Coronary artery (tissue), 2 donors: ENCODE results near the gene GON4L.
"Not testable (repeated sequence)": the region's sequence is repeated elsewhere in the genome, so short reads cannot be mapped to it uniquely, and the experiment has no call there.

Experiments
- DNase-seq: peaks from one replicate; pipeline ENCODE4 v3.0.0-alpha.2; 2017; ENCODE audit warnings: low spot score
- H3K27ac ChIP-seq, 2 donors: fragments of 200-600 bp; sonication (generic); one replicate each; pipeline ENCODE4 v1.5.1; 2016 to 2019
- H3K4me3 ChIP-seq: fragments of 200-600 bp; sonication (generic); 2 replicates; pipeline ENCODE4 v1.5.1; 2016; ENCODE audit warnings: mild to moderate bottlenecking, moderate library complexity
- CTCF ChIP-seq: fragments of 200-600 bp; sonication (generic); IDR thresholded peaks from one replicate; pipeline ENCODE4 v1.5.1; 2019; ENCODE audit warnings: antibody characterized with exemption

The GON4L gene

DNA sequence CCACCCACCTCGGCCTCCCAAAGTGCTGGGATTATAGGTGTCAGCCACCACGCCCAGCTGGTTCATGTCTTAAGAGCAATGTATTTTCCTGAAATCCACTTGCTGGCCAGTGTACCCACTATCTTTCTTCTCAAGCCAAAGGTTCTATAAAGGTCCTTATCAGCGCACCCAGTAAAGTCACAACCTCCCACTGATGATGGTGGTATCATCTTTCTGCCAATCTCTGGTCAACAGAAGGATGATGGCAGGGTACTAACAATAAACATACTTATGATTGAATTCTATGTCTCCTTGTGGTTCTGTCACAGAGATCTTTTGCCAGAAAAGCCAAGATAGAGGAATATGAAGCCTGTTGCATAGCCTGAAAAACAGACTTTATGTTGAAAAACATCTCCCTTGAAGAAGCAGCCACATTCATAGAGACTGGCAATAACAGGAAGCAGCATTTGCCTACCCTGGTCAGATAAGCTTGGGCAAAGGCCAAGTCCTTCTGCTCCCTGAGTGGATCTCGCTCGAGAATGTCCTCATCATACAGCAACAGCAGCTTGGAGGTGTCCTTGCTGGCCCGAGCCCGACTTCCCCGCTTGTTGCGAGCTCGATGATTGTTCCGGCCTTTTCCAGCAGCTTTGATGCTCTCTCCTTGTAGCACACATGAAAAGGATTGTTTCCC is 95.1 kb downstream of the GON4L start:
- TF ChIP-seq CTCF, result no peak
- DNase-seq, result no peak

DNA sequence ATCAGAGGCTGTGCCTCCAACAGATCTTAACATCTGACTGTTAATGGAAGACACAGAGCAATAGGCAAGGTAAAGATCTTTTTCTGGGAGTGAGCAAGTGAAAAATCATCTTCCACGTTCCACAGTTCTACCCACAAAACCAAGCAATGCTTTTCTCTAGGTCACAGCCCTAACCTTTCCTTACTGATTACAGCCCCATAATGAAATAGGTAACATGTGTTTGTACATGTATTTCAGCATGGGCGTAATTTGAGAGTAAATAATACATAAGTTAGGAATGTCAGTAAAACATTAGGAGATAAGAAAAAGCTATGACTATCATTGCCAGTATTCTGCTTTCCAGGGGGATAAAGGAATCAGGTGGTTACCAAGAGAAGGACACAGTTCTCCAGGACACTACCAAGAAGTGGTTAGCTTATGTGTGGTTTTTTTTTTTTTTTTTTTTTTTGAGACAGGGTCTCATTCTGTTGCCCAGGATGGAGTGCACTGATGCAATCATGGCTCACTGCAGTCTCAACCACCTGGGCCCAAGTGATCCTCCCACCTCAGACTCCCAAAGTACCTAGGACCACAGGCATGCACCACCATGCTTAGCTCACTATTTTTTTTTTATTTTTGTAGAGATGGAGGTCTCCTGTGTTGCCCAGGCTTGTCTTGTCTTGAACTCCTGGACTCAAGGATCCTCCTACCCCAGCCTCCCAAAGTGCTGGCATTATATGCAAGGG is 96.1 kb downstream of the GON4L start:
- Histone ChIP-seq H3K4me3 (no peak overlapping the region), H3K27ac (no peak overlapping the region)
- TF ChIP-seq CTCF, result no peak
- no peak for DNase-seq

More for the DNA sequence above, 95.1 kb downstream of the GON4L start:
- Histone ChIP-seq H3K4me3 (no peak overlapping the region), H3K27ac (no peak overlapping the region)

DNA sequence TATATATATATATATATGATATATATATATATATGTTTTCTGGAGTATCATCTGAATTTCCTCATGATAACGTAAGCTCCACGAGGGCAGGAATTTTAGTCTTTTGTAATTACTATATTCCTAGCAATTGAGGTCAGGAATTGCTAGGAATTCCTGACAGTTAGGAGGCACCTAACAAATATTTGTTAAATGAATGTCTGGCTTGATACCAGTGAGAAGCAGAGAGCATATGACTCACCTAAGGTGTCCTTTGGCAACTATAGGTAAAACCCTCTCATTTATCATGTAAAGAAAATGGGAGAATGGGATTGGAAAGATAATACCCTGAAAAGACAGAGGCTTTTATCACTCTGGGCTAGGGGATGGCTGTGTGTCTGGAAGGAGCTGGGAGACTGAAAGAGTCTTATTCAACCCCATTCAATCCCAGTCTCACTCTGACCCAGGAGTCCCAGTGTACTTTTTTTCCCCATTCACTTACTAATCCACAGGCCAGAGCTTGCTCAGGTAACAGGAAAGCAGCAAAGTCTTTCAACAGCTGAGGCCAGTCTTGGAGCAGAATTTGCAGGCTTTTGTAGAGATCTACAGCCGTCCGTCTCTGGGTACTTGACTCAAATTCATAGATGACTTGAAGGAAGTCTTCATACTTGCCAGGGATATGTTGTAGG is 96.9 kb downstream of the GON4L start:
- TF ChIP-seq CTCF, result no peak
- Histone ChIP-seq H3K27ac (no peak overlapping the region), H3K4me3 (no peak overlapping the region)
- no peak for DNase-seq

DNA sequence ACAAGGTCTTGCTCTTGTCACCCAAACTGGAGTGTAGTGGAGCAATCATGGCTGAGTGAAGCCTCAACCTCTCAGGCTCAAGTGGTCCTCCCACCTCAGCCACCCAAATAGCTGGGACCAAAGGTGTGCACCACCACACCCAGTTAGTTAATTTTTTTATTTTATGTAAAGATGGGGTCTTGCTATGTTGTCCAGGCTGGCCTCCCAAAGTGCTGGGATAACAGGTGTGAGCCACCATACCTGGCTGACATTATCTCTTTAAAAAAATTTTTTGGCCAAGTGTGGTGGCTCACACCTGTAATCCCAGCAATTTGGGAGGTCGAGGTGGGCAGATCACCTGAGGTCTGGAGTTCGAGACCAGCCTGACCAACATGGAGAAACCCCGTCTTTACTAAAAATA is 98.0 kb downstream of the GON4L start:
- H3K4me3 ChIP-seq, H3K27ac ChIP-seq, DNase-seq: not testable (repeated sequence)

DNA sequence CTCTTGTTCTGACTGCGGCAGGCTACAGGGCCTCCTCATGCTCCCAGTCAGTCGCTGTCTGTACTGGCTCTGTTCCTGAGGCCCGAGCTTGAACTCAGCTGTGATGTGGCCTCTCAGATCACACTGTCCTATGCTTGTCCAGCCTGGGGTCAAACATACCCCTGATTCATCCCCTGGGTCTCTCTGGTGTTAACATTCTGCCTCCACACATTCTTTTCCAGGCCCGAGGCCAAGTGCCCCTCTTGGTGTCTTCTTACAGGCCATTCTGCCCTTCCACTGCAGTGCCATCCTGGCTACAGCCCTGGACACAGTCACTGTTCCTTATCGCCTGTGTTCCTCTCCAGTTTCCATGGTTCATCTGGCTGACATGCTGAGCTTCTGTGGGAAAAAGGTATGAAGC is 108.9 kb downstream of the GON4L start:
- H3K27ac ChIP-seq, DNase-seq, H3K4me3 ChIP-seq: not testable (repeated sequence)

GRCh38 chr1:155747586-155747985 is 109.4 kb downstream of the GON4L start:
- H3K27ac ChIP-seq, H3K4me3 ChIP-seq, DNase-seq: not testable (repeated sequence)

GRCh38 chr1:155745284-155746228 is 111.5 kb downstream of the GON4L start:
- peak overlapping the region; percentile 78 for H3K4me3 ChIP-seq
- peak overlapping the region; percentile 52 to 83 for H3K27ac ChIP-seq
- DNase-seq, result peak; percentile 96

GRCh38 chr1:155744711-155745283 is 112.2 kb downstream of the GON4L start:
- DNase-seq, result no peak
- H3K27ac ChIP-seq, result peak overlapping the region; percentile 52 to 83
- no peak for TF ChIP-seq CTCF
- peak overlapping the region; percentile 78 for H3K4me3 ChIP-seq
